ENCODE results near the gene THEM4. TPM values are rescaled to one million over a fixed set of nuclear protein-coding genes. Genes with fewer than 3 reads are reported as not detected.

The THEM4 gene
- total RNA-seq, 4 donors from 2014 or later: 13.2 to 15.7 (median 14.3) TPM

DNA sequence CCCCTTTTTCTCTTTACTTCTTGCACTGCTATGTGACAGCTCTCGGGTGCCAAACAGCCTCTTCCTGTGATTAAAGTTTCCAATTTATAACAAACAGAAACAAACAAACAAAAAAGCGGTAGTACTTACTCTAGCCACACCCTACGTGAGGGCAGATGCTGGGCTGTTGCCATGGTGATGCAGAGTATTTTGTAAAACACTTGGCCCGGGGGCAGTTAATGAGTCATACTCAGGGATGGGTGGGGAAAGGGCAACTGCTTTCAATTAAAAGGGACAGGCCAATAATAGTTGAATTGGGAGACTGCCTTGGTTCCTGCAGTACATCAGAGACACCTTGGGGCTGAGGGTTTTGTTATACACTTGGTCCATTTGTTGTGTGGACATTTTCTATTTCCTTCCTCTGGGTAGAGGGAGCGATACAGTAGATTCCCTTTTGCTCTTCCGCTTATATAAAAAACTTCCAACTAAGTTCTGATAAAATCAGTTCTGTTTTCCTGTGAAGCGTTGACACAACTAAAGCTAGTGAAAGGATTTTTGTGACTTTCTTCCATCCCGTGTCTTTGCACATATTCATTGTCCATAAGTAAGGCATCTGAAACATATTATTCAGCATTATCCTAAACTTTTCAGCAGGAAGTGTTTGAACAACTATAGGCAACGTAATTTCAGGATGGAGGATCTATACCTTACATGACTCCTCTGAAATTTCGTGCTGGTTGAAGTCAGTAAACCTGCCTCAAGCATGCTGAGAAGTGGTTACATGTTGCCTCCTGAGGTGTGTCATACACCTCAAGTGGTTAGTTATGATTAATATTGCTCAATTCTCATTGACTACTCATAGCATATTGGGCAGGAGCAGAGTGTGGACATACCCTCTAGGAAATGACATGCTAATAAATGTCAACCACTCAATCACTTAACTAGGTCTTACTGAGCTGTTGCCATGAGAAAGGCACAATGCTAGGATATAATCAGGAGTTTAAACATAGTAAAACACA lies 36.7 kb upstream of the THEM4 start:
- H3K4me1 ChIP-seq: peaks cover 49 to 68% (median 63%) of the 10 kb centered on the region in 4 donors
- no peaks in the 10 kb centered on the region for H3K27me3 ChIP-seq
- H3K4me3 ChIP-seq: peak overlapping the region in 3 of 4 donors; percentile 7 to 26 (median 12)
- no peaks in the 10 kb centered on the region for H3K36me3 ChIP-seq
- TF ChIP-seq, protein P1, sequence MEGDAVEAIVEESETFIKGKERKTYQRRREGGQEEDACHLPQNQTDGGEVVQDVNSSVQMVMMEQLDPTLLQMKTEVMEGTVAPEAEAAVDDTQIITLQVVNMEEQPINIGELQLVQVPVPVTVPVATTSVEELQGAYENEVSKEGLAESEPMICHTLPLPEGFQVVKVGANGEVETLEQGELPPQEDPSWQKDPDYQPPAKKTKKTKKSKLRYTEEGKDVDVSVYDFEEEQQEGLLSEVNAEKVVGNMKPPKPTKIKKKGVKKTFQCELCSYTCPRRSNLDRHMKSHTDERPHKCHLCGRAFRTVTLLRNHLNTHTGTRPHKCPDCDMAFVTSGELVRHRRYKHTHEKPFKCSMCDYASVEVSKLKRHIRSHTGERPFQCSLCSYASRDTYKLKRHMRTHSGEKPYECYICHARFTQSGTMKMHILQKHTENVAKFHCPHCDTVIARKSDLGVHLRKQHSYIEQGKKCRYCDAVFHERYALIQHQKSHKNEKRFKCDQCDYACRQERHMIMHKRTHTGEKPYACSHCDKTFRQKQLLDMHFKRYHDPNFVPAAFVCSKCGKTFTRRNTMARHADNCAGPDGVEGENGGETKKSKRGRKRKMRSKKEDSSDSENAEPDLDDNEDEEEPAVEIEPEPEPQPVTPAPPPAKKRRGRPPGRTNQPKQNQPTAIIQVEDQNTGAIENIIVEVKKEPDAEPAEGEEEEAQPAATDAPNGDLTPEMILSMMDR (IDR thresholded peaks at IDR 0.05): peak in 1 of 3 experiments; percentile 11
- TF ChIP-seq EP300 (IDR thresholded peaks at IDR 0.05) (no peak), POLR2A (IDR thresholded peaks at IDR 0.05; ENCODE audit: low read depth) (no peak), POLR2AphosphoS5 (IDR thresholded peaks at IDR 0.05) (peak; percentile 75 to 77)
- no peaks in the 10 kb centered on the region for H3K9me3 ChIP-seq
- WGBS: 26% methylated on average over 10 of the region's 10 CpGs
- peak; percentile 97 for DNase-seq (ENCODE audit: extremely low spot score)
- H3K27ac ChIP-seq (replicated peaks in 1 of 4): peak overlapping the region; percentile 74 to 84 (median 79)
- intact Hi-C loops (cut with DNase I): no loop called here

DNA sequence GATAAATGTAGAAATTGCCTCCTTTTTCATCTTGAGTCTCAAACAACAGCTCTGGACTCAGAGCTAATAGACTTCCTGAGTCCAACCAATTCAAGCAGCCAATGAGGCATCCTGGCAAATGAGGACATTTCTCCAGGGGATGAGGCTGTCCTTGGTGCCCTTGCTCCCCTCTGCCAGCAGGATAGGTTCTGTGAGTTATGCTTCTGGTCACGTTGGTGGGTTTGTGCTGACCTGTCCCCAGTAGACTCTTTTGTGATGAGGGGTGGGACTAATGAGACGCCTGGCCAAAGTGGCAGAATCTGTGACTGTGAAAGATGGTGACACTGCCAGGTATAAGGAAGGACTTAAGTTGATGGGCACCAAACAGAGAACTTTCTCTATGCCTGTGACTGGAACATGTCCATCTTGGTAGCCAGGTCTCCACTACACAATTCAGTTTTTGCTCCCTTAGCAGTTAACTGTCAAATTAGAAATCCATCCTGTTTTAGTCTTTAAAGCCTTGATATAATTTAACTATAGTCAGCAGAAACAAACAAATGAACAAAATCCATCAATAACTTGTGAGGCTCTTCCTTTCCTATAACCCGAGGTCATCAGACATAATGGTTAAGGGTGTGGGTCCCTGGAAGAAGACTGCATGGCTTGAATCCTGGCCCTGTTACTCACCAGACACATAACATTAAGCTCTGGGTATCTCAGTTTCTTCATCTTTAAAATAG lies 35.7 kb upstream of the THEM4 start:
- H3K9me3 ChIP-seq: no peaks in the 10 kb centered on the region
- H3K27ac ChIP-seq (replicated peaks in 1 of 4): peak overlapping the region; percentile 74 to 84 (median 79)
- intact Hi-C loops (cut with DNase I): no loop called here
- no peak for TF ChIP-seq POLR2A (IDR thresholded peaks at IDR 0.05; ENCODE audit: low read depth)
- no peak for TF ChIP-seq POLR2AphosphoS5 (IDR thresholded peaks at IDR 0.05)
- TF ChIP-seq, protein P1 (IDR thresholded peaks at IDR 0.05): no peak
- no peak for TF ChIP-seq EP300 (IDR thresholded peaks at IDR 0.05)
- no peaks in the 10 kb centered on the region for H3K36me3 ChIP-seq
- H3K4me1 ChIP-seq: peaks cover 56 to 77% (median 71%) of the 10 kb centered on the region in 4 donors
- peak; percentile 55 for DNase-seq (ENCODE audit: extremely low spot score)
- WGBS: 60% methylated on average over 3 of the region's 3 CpGs
- H3K4me3 ChIP-seq: peak overlapping the region in 1 of 4 donors; percentile 12
- H3K27me3 ChIP-seq: no peaks in the 10 kb centered on the region

DNA sequence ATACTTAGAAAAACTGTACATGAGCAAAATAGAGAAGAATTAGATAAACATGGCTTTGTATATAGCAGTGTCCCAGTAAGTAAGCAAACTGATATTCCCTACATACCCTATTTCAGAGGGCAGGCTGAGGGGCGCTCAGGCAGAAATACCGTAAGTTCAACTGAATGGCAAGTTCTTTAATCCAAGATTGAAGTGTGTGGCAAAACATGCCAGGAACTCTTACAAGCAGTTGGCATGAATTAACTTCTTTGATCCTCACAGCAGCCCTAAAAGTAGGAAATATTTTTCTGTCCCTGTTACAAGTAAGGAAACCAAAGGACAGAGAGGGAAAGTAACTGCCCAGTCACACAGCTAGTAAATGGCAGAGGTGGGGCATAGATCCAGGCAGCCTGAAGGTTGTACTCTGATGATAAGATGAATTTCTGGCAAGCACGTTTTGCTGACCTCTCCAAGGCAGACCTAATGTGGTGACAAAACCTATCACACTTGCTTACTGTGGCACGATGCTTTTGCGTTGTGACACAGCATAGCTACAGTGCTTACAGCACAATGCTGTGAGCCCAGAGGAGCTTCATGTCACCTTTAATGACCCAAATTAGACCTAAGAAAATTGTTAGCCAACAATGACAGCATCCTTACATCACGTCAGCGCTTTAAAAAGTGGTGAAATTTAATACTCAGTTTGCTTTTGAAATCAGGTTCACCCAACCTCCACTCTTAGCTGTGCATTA lies 35.0 kb upstream of the THEM4 start:
- intact Hi-C loops (cut with DNase I): no loop called here
- Histone ChIP-seq H3K4me1 (peaks cover 56 to 77% (median 71%) of the 10 kb centered on the region in 4 donors), H3K36me3 (no peaks in the 10 kb centered on the region), H3K9me3 (no peaks in the 10 kb centered on the region), H3K27me3 (no peaks in the 10 kb centered on the region), H3K4me3 (no peak overlapping the region), H3K27ac (replicated peaks in 1 of 4) (peak overlapping the region; percentile 74 to 84 (median 79))
- 59% methylated on average over 6 of the region's 7 CpGs for WGBS
- DNase-seq (ENCODE audit: extremely low spot score): peak; percentile 81
- TF ChIP-seq EP300 (IDR thresholded peaks at IDR 0.05) (no peak), POLR2AphosphoS5 (IDR thresholded peaks at IDR 0.05) (peak in 1 of 2 donors; percentile 29)

DNA sequence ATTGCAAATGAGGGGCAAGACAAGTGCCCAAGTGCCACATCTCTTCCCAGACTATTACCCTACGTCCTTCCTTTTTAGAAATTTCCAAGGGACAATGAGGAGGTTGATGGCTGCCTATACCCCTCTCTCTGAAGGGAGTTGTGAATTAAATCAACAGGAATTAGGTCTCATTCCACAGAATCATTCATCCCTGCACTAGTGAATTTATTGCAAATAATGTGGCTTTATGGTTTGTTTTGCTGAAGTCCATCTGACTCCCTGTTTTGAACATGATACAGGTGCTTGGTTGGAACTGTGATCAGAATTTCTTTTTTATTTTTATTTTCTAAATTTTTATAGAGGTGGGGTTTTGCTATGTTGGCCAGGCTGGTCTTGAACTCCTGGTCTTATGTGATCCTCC lies 34.3 kb upstream of the THEM4 start:
- 86% methylated on average over 1 of the region's 1 CpG for WGBS
- H3K27me3 ChIP-seq: no peaks in the 10 kb centered on the region
- DNase-seq (ENCODE audit: extremely low spot score): no peak
- intact Hi-C loops (cut with DNase I): no loop called here
- H3K36me3 ChIP-seq: no peaks in the 10 kb centered on the region
- H3K27ac ChIP-seq (replicated peaks in 1 of 4): peak overlapping the region; percentile 74 to 84 (median 79)
- H3K9me3 ChIP-seq: no peaks in the 10 kb centered on the region
- no peak overlapping the region for H3K4me3 ChIP-seq
- TF ChIP-seq, protein P1 (IDR thresholded peaks at IDR 0.05): no peak
- TF ChIP-seq EP300 (IDR thresholded peaks at IDR 0.05): no peak
- TF ChIP-seq POLR2A (IDR thresholded peaks at IDR 0.05; ENCODE audit: low read depth): no peak
- TF ChIP-seq POLR2AphosphoS5 (IDR thresholded peaks at IDR 0.05): no peak
- H3K4me1 ChIP-seq: peaks cover 56 to 75% (median 71%) of the 10 kb centered on the region in 4 donors
